ENCODE results near the gene C10orf90.
"Not testable (repeated sequence)": the region's sequence is repeated elsewhere in the genome, so short reads cannot be mapped to it uniquely, and the experiment has no call there.

C10orf90 gene

GRCh38 chr10:126397640-126398382, 272.7 kb downstream of the C10orf90 start:
- H3K4me3 ChIP-seq (ENCODE audit: low read depth, low read length): no peak overlapping the region

- H3K4me3 ChIP-seq (ENCODE audit: low read depth, low read length): no peak overlapping the region
Measured at GRCh38 chr10:126397156-126397555, 273.3 kb downstream of the C10orf90 start.

- H3K4me3 ChIP-seq (ENCODE audit: low read depth, low read length): no peak overlapping the region
Measured at GRCh38 chr10:126394948-126395347, 275.5 kb downstream of the C10orf90 start.

DNA sequence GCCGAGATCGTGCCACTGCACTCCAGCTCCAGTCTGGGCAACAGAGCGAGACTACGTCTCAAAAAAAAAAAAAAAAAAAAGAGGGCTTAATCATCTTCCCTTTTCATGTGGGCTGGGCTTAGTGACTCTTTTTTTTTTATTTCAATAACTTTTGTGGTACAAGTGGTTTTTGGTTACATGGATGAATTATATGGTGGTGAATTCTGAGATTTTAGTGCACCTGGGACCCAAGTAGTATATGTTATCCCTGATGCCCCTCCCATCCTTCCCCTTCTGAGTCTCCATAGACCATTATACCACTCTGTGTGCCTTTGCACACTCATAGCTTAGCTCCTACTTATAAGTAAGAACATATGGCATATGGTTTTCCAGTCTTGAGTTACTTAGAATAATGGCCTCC, 277.4 kb downstream of the C10orf90 start:
- H3K4me3 ChIP-seq (ENCODE audit: low read depth, low read length): no peak overlapping the region

DNA sequence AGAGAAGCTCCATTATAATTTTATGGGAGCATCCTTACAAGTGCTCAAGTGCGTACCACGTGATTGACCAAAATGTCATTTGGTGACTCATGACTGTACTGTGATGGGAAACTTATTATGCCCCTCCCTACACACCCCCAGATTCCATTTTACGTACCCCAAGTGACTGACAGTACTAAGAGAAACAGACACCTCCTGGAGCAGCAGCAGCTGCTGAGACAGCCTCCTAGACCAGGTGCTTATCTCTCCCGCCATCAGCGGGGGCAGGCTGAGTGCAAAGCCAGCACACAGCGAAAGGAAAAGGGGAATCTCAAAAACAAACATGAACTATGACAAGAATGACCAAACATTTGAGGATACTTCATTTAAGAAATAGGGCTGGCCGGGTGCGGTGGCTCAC, 278.0 kb downstream of the C10orf90 start:
- no peak overlapping the region for H3K4me3 ChIP-seq (ENCODE audit: low read depth, low read length)

DNA sequence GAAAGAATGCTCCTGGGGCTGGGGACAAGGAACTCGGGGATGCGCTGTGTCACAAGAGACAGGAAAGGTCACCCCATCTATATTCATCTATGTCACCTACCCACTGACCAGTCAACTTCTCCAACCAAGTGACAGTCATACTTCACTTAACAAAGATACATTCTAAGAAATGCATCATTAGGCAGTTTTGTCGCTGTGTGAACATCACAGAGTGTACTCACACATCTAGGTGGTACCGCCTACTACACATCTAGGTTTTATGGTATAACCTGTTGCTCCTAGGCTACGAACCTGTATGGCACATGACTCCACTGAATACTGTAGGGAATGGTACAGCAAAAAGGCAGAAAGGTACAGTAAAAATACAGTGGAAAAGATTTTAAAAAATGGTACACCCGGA, 278.4 kb downstream of the C10orf90 start:
- H3K4me3 ChIP-seq (ENCODE audit: low read depth, low read length): no peak overlapping the region

DNA sequence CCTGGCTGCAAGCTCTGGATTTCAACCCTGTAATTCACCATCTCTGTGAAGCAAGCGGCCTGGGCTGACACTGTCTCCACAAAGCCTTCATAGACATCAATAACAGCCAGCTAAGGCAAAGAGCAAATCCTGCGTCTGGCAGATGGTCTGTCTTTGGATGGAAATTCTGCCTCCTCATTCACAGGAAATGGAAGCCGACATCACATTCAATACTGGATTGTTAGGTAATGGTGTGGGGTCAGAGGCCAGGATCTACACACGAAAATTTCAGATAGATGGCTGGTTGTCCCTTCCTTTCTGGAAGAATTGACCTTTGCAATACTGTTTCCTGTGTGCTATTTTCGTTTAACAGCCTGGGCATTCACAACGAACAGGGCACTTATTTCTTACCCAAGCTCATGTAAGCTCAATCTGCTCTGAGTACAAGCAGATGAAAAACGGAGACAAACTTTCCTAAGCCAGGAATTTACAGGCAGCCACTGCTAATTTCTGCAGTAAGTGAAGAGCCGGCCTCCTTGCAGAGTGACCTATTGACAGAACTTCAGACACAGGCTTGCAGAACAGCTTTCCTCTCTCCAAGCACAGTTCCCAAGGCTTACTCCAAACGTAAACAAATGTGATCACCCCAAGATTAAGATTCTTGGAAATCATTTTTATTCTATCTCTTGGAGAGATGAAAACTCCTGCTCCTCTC, 279.2 kb downstream of the C10orf90 start:
- no peak overlapping the region for H3K4me3 ChIP-seq (ENCODE audit: low read depth, low read length)

DNA sequence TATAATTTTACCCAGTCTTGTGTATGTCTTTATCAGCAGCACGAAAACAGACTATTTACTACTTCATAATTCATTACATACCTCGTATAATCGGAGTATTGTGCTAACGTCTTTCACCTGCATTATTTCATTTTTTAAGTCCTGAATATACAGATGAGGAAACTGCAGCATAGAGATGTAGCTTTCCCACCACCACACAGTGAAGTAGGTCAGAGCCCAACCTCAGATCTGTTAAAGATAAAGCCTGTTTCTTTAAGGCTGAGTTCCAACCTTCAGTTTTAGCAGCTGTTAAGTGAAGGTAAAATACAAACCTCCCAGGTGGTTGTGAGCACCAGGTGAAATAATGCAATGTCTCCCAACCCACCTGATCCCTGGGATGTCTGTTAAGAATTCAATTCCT, 280.2 kb downstream of the C10orf90 start:
- no peak overlapping the region for H3K4me3 ChIP-seq (ENCODE audit: low read depth, low read length)

DNA sequence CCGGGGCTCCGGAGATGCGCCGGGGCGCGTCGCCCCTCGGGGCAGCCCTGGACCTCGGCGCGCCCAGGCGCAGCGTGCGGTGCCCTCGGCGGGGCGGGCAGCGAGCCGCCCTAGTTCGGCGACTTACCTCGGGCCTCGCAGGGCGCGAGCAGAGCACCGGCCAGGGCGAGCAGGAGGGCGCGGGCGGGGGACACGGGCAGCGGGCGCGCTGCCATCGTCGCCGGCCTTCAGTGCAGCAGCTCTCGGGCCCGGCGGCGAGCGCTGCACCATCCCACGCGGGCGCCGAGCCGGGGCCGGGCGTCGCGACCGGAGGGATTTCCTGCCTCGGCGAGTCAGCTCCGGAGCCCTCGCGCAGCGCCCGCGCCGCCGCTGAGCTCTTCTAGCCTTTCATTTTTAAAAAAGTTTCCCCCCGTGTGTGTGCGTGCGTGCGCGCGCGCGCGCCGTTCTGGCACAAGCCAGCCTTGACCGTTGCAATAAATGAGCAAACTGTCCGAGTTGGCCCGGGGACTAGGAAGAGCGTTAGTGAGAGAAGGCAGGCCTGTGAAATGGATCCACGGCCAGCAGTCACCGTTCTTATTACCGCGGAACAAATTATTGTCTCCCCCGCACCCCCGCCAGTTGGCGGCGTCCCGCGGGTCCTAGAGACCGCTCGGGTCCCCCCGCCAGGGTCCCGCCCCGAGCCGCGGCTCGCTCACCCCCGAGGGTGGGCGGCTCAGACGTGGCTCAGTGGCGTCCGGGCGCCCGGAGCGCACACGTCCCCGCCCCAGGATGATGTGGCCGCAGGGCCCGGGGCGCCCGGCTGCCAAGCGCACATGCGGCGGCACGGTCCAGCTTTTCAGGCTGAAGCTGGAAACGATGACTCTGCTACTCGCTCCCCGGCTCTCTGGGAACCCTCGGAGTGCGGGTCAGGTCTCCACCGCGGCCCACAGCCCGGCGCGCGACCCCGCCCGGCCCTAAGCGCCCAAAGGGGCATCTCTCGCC, 282.3 kb downstream of the C10orf90 start, which contains the start of gene ADAM12:
ADAM12 (minus strand) TSS at position 547 of the 981 bp plus-strand sequence; CDS start at position 215, 332 bp downstream.
- H3K4me3 ChIP-seq (ENCODE audit: low read depth, low read length): peak within 1 kb of the TSS; percentile 54

GRCh38 chr10:126387041-126387921, 283.2 kb downstream of the C10orf90 start:
- H3K4me3 ChIP-seq (ENCODE audit: low read depth, low read length): peak overlapping the region; percentile 54

DNA sequence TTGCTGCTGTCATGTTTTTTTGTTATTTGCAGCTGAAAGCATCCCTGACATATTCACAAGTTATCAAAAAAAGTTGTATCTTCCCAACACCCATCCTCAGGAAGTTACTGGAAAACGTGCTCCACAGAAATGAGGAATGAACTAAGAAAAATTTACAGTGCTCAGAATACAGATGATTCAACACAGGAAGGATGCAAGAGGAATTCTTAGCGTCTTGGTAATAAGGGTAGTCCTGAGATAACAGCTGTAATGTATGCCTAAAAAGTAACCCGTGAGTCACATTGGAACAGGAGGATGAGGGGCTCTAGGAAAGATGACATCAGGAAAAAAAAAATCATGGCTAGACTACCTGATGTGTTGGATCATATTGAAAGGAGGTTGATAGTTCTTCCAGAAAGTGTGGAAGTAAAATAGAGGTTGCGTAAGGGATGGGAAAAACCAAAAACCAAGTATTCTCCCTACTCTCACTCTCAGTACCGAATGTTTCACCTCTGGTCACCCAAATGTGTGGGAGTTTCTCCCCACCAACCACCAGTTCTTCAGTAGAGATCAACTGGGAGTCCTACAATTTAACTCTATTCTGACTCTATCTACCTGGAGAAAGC, 286.1 kb downstream of the C10orf90 start:
- H3K4me3 ChIP-seq (ENCODE audit: low read depth, low read length): no peak overlapping the region

DNA sequence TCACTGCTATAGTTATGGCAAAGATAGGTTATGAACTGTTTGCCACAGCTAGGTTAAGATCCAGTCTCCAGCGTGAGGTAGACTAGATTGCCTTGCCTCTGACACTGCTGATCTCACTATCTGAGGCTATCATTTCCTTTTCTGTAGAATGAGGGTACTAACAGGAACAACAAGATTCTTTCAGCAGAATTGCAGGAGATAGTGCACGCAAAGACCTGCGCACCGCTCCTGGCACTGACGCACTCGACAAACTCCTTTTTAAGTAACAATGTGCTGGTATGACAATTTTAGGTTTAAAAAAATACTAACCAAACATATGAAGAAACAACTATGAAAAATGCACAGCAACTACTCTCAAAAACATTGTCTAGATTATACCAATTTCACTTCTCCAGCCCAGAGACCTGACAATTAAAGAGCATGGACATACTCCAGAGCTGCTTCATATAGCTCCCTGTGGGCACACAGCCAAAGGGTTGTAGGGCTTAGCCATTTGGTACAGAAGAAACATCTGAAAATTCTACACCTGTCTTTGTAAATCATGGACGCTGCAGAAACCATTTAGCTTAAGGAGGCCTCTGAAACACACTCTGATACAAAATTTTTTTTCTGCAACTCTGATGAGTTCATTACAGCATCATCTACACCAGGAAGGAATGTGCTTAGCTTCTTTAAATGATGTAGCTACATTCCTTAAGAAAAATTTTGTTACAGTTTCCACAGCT, 290.0 kb downstream of the C10orf90 start:
- no peak overlapping the region for H3K4me3 ChIP-seq (ENCODE audit: low read depth, low read length)

DNA sequence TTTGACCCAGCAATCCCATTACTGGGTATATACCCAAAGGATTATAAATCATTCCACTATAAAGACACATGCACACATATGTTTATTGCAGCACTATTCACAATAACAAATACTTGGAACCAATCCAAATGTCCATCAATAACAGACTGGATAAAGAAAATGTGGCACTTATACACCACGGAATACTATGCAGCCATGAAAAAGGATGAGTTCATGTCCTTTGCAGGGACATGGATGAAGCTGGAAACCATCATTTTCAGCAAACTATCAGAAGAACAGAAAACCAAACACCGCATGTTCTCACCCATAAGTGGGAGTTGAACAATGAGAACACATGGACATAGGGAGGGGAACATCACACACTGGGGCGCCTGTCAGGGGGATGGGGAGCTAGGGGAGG, 291.3 kb downstream of the C10orf90 start:
- not testable (repeated sequence) for H3K4me3 ChIP-seq (ENCODE audit: low read depth, low read length)

- no peak overlapping the region for H3K4me3 ChIP-seq (ENCODE audit: low read depth, low read length)
Measured at GRCh38 chr10:126376956-126377355, 293.5 kb downstream of the C10orf90 start.

DNA sequence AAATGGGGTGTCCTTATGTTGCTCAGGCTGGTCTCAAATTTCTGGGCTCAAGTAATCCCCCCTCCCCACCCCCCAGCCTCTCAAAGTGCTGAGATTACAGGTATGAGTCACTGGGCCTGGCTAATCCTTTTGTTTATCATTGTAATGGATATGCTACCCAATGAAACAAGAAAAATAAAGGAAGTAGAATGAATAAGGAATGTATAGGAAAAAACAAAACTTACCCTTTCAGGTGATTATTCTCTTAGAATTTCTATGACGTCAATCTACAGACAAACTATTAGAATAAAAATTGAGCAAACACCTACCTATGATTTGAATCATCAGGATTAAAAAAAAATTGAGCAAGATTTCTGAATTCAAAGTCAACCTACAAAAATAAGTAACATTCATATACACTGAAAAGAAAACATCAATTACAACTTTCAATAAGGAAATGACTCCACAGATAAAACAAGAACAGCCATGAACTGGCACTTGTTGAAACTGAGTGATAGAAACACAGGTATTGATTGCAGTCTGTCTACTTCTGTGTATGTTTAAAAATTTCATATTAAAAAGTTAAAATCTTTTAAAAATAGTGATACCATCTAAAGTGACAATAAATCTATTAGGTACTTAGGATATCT, 294.5 kb downstream of the C10orf90 start:
- no peak overlapping the region for H3K4me3 ChIP-seq (ENCODE audit: low read depth, low read length)

- H3K4me3 ChIP-seq (ENCODE audit: low read depth, low read length): no peak overlapping the region
Measured at GRCh38 chr10:126375299-126375698, 295.2 kb downstream of the C10orf90 start.
